Femur (tissue), 1 donor: ENCODE measurements around the gene PLSCR1.

Source experiments
- DNase-seq: peaks from one replicate; pipeline ENCODE4 v3.0.0-alpha.2; 2017

The PLSCR1 gene, protein sequence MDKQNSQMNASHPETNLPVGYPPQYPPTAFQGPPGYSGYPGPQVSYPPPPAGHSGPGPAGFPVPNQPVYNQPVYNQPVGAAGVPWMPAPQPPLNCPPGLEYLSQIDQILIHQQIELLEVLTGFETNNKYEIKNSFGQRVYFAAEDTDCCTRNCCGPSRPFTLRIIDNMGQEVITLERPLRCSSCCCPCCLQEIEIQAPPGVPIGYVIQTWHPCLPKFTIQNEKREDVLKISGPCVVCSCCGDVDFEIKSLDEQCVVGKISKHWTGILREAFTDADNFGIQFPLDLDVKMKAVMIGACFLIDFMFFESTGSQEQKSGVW

DNA sequence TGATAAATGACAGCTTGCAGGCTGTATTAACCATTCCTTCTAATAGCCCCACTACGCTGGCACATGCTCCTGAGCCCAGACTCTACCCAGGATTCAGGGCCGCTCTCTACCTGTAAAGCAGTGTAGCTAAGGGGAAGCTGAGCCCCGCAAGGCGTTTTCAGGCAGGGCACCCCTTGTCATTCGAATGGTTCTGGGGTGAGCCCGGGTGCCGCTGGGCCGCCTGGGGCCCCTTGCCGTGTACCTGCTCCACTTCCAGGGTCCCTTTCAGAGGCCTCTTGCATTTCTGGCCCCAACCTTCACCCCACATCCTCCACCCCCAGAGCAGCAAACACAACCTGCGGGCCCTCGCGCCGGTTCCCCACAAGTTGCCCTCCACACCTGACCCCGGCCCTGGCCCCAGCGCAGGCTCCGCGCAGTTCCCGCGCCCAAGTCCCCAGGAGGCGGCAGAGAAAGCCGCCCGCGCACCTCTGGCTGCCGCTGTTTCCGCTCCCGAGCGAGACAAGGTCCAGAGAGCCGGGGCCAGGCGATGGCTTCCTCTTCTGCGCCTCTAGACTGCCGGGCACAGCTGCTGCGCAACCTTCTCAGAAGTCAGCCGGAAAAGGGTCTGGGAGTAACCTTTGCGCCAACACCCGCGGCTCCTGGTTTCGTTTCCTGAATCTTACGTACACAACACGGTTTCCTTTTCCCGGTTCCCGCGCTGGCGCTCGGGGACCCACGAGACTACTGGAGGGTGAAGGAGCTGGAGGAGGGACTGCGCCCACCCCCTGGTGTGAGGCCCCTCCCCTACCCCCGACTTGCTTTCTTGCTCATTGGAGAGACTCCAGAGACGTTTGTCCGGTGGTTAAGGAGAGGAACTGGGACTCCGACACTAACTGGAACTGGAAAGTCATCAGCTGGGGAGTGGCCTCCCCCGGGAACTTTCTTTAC, at the start of gene PLSCR1:
TSS of gene PLSCR1 (minus strand) at position 606 of the 927 bp plus-strand sequence. CDS start 8,055 bp downstream, outside the sequence.
- peak; percentile 94 for DNase-seq

DNA sequence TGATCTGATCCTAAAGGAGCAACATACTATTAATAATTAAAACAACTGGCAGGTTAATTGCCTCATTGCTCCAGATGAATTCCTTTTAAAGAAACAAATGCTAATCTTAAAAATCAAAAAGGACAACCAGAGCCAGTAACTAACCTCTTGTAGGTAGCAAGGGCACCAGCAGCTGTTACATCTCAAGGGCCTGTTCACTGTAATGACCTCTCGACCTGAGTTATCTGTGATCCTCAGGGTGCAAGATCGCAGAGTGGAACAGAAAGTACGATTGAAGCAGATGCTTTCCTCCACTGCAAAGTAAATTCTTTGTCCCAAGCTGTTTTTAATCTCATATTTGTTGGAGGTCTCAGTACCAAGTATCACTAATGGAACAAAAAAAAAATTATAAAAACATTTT, 49.4 kb upstream of the PLSCR1 start:
- DNase-seq, result no peak

DNA sequence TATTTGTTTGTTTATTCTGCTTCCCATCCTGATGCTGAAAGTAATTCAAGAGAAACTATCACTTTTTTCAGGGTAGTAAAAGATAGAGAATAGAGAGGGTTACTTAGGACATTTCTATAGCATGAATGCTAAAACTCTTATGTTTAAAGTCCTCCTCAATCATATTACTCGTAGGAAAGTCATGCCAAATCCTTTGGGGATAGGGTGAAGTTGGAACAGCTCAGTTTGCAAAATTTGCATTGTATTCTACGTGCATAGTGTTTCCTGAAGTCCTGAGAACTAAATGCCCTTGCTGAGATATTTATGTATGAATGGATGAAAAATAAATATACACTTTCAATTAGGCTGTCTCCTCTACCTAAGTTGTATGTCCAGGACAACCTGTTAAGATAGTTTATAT, 46.1 kb upstream of the PLSCR1 start:
- DNase-seq, result no peak

DNA sequence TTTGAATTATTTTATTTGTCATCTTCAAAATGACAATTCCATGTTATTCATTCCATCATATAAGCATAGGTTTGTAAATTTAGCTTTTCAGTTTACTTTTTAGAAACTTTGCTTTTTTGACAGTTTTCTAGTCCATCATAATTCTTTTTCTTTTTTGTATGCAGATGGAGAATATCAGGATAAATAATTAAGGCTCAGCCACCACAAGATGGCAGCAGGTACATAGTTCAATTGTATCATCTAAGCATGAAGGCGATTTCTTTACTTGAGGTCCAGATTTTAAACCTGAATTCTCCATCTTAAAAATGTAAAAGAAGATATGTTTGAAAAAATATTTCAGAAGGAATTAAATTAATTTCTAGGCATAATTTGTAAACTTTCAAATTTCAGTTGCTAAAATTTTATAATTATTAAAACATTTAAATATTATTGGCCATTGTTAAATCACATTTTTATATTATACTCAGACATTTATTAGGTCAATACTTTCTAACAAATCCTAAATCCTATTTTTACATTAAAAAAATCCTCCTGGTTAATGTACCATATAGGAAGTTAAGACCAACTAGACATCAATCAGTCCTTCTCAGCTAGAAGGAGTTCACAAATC, 45.6 kb upstream of the PLSCR1 start:
- no peak for DNase-seq

DNA sequence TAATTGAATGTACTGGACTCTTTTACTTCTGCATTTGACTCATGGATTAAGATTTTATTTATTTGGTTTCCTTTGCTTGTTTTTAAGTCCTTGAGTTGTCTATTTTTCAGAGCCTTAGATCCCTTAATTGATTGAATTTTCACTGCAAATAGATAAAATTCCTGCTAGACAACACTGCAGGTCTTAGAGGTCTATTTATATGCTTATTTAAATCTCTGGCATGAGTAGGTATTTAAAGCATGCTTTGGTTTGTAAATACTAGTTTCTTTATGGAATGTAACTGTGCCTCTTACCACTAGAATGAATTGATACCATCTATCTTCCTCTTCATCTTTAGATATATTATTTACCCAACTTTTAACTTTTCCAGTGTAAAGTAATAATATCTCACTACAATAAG, 40.7 kb upstream of the PLSCR1 start:
- DNase-seq, result no peak

DNA sequence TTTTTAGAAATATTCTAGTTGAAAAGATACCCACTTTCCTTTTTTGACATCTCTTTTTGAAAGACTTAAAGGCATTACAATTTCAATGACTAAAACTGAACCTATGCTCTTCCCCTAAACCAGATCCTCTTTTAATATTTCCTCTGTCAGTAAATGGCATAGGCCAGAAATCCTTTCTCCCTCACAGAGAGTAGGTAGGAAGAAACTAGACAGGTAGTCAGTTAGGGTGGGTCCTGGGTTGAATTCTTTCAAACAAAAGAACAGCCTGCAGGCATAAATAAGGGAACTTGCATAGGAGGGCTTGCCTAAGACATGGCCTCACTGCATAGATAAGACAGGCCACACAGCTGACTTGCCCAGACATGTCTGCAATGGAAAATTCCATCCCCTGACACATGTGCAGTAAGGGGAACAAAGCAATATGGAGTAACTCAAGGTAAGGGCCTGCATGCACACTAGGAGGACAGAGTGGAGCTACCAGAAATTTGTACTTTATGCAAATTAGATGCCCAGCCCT, 37.6 kb upstream of the PLSCR1 start:
- no peak for DNase-seq

DNA sequence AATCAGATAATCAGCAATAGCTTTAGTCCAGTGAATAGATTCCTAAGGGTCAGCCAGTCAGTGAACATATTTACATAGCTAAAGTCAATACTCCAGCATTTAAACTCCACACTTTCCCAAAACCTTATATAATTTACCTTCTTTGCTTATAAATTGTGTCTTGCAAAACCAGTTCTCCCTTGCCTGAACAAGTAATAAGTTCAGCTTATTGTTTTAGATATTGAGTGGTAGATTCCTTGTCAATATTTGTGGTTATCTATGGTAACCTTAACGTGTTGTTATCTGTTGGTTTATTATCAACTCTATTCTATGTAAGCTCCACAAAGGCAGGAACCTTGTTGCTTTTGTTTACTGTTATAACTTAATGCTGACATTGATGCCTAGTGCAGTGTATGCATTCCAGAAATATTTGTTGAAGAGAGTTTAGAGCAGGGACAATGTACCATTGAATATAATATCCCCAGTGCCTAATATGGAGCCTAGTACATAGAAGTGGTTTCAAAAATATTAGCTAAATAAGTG, 36.7 kb upstream of the PLSCR1 start:
- no peak for DNase-seq

DNA sequence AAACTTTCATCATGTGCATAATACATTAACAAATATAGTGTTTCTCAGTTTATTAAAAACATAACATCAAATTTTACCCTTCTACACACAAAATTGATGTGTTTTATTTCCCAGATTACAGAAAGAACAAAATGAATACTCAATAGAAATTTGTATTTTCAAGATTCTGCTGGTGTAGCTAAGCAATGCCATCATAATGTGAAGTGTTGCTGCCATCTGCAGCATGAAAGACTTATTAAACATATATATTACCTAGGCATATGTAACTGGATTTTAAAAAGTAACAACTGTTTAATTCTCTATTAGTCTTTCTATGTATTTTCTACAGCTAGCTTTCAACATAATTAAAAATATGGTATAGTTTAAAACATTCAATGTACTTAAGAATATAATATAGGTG, 33.3 kb upstream of the PLSCR1 start:
- peak; percentile 31 for DNase-seq

DNA sequence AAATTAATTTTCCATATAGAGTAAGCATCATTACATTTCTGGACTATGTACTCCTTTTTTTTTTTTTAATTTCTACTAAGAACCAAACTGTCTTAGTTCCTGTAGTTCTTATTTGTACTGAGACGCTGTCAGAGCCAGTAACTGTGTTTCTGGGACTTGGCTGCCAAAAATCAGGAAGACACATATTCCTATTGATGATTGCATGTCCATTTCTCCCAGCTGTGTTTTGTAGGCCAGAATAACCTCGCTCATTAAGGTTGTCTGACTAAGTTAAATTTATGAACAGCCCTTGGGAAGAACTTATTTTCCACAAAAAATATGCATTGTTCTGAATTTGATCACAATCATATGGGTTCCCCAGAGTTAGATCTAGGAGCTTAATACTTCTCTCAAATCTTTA, 31.2 kb upstream of the PLSCR1 start:
- no peak for DNase-seq

DNA sequence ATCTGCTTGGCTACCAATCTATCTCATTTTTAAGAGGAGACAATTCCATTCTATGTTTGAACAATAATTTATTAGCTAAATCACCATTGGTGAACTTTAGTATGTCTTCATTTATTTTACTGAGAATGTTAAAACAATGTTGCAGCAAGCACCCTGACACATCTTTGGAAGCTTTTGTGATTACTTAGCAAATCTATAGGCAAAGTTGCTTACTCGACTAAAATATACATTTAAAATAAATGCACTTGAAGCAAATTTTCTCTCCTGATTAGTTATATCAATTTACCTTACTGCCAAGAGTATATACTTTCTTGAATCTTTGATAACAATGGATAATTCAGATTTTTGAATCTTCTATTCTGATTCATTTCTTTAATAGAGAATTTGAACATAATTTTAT, 29.8 kb upstream of the PLSCR1 start:
- DNase-seq, result no peak

DNA sequence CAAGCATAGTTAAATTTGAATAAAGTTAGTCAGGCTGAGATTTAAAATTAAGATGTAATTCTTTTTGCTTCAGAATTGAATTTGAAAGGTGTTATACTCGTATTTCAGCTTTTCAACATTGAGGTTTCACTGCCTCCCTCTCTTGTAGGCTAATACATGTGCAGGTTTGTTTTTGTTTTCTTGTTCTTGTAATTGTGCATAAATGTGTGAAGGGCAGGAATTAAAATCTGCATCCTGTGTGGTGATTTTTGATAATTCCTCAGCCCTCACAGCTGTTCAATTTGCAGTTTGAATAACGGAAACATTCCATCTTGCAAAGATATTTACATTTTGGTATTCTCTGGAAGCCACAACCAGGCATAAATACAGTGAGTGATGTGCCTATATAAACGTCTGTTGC, 24.9 kb upstream of the PLSCR1 start:
- no peak for DNase-seq

DNA sequence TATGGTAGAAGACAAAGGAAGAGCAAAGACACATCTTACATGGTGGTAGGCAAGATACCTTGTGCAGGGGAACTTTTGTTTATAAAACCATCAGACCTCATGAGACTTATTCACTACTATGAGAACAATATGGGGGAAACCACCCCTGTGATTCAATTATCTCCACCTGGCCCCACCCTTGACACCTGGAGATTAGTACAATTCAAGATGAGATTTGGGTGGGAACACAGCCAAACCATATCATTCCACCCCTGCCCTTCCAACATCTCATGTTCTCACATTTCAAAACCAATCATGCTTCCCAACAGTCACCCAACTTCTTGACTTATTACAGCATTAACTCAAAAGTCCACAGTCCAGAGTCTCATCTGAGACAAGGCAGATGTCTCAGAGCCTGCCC, 21.7 kb upstream of the PLSCR1 start:
- no peak for DNase-seq

DNA sequence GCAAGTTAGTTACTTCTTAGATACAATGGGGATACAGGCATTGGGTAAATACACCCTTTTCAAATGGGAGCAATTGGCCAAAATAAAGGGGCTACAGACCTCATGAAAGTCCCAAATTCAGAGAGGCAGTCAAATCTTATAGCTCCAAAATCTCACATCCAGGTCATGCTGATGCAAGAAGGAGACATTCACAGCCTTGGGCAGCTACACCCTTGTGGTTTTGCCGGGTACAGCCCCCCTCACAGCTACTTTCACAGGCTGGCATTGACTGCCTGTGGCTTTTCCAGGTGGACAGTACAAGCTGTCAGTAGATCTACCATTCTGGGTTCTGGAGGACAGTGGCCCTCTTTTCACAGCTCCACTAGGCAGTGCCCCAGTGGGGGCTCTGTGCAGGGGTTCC, 17.5 kb upstream of the PLSCR1 start:
- no peak for DNase-seq

DNA sequence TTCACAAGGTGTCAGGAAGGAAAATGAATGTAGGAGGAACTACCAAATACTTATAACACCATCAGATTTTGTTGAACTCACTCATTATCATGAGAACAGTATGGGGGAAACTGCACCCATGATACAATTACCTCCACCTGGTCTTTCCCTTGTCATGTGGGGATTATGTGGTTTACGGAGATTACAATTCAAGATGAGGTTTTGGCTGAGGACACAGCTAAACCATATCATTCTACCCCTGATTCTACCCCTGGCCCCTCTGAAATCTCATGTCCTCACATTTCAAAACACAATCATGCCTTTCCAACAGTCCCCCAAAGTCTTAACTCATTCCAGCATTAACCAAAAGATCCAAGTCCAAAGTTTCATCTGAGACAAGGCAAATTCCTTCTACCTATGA, 17.1 kb upstream of the PLSCR1 start:
- DNase-seq, result no peak

DNA sequence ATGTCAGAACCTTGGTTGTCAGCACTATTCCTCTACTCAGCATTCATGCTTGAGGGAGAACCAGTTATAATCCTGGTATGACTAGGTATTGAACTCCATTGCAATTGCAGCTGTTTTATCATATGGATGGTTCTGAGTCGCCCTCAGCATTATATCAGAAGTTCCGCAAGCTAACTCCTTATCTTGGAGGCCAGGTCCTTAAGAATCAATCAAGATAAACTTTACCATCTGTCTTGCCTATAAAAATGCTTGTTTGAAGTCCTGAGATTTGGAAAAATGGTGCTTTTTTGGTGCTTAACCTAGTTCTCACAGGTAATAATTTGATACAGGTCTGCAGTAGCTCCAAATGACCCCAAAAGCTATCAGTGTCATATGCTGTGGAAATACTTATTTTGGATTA, 16.3 kb upstream of the PLSCR1 start:
- no peak for DNase-seq

DNA sequence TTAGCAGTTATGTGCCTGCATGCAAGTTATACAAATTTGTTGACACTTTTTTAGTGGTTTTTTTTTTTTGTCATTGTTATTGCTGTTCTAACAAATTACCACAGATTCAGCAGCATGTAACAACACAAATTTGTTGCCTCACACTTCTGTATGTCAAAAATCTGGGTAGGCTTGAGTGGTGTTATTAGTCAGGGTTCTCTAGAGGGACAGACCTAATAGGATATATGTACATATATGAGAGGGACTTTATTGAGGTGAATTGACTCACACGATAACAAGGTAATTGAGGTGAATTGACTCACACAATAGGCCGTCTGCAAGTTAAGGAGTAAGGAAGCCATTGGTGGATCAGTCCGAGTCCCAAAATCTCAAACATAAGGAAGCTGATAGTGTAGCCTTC, 15.0 kb upstream of the PLSCR1 start:
- DNase-seq, result no peak

DNA sequence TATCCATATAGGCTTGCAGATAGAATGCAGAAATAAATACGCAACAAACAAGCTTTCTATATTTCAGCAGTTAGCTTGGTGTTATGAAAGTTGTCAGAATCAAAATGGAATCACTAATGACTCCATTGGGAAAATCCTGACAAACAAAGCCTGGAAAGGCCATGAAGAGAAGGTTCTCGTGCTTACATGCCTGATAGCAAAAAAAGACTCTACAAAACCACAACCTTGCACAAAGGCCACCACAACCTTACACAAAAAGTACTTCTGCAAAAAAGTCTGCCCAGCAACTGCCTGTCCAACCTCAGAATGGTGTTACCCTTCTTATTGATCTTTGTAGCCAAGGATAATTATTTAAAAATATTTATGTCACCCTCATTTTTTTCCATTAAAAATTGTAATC, 14.4 kb upstream of the PLSCR1 start:
- no peak for DNase-seq

DNA sequence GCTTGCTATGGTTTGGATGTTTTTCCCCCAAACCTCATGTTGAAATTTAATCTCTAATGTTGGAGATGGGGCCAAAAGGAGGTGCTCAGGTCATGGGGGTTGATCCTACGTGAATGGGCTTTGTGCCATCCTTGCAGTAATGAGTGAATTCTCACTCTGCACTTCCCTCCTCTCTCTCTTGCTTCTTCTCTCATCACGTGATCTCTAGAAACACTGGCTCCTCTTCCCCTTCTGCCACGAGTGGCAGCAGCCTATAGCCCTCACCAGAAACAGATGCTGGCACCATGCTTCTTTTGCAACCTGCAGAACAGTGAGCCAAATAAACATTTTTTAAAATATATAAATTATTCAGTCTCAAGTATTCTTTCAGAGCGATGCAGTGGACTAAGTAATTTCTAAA, 13.3 kb upstream of the PLSCR1 start:
- DNase-seq, result no peak

DNA sequence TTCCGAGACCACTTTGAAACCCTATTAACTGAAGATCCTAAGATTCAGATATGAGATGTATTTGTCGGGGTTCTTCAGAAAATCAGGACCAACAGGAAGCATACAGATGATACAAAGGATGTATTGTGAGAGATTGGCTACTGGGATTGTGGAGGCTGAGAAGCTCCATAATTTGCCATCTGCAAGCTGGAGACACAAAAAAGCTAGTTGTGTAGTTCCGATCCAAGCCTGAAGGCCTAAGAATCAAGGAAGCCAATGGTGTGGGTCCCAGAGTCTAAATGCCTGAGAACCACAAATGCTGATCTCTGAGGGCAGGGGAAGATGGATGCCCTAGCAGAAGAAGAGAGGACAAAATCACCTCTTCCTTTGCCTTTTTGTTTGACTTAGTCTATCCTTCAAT, 10.9 kb upstream of the PLSCR1 start:
- DNase-seq, result no peak

DNA sequence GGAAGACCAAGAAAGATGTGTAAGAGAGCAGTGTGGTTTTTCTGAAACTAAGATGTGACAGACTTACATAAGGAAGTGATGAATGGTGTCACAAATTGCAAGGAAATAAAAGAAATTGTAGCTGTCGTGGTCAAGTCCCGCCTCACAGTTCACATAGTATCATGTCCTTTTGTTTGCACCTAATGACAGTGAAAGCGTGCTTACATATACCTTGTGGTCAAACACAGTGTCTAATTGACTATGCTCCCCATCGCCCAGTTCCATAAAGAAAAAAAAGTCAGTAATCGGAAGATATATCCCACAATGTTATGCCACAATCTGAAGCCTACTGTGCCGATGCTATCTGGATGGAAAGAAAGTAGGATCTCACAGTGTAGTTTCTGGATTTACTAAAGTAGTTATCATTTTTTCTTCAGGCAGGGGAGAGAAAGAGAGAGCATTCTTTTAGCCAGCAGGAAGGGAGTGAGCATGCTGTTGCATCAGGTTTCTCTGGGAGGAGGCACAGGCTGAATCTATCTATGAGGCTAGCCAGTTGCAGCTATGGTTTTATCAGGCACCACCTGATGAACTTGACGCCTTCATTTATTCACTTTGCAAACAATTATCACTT, 9.8 kb upstream of the PLSCR1 start:
- DNase-seq, result no peak

DNA sequence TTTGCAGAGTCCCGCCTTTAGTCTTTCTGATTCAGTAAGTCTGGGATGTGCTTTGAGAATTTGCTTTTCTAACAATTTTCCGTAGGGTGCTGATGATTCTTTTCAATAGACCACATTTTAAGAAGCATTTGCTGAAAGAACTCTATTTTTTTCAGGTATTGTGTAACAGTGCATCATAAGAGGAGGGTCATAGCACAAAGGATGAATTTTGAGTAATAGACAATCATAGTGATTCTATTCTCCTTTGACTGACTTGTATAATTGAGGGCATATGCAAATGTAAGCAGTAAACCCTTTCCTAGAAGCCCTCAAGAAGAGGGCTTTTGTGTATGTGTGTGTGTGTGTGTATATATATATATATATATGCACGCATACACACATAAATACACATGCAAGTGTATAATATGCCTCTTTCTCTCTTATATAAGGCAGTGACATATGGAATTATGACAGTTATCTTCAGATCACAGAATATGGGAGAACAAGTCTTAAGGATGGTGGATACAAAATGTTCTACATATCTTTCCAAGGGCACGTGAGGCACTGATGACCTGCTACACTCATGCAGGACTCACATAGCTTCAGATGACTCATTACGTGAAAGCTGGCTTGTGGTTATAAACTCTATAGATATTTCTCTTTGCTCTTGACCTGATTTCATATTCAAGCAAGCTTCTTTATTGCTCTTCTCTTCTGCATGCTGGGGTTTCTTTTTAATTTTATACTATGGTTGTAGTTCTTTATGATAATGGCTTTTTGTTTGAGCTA, 6.5 kb upstream of the PLSCR1 start:
- DNase-seq, result no peak

DNA sequence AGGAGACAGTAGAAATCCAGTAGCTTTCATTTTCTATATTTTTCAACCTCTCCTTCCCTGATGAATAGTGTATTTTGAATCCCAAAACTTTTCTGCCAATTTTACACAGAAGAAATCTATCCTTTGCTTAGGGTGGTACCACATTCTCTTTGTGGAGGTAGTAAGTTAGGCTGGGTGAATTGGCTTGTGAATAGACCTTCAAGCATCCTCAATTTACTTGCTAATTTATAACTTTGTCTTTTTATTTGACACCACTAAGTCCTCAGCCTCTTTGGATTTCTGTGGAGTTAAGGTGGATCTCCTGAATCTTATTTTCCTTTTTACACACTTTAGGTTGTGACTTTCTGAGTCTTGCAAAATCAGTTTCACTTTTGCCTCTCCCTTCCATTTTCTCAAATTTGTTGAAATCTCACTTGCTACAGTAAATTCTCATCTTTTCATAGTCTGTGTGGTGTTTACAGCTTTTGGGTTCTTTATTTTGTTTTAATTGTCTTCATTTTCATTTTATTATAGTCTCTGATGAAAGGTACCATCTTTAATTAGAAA, 5.7 kb upstream of the PLSCR1 start:
- DNase-seq, result no peak
